Upper lobe of left lung (tissue), 4 donors: ENCODE results near the gene CACNA1A.

ENCODE experiments used
- EP300 ChIP-seq, 4 donors: sonication (generic); formaldehyde crosslinking; IDR thresholded peaks; one replicate each; pipeline ENCODE4 v1.5.1; 2017; ENCODE audit warnings: antibody characterized with exemption in 4 of 4, control low read depth in 2 of 4
- TF ChIP-seq, protein P1 (sequence below), 6 experiments: fragments of 450-650 bp in 4 of 6; fragments of 200-600 bp in 2 of 6; sonication (generic) in 2 of 6; IDR thresholded peaks; one replicate each; pipeline ENCODE4 v1.5.1; 2016 to 2019; ENCODE audit warnings: antibody characterized with exemption in 6 of 6

DNA sequence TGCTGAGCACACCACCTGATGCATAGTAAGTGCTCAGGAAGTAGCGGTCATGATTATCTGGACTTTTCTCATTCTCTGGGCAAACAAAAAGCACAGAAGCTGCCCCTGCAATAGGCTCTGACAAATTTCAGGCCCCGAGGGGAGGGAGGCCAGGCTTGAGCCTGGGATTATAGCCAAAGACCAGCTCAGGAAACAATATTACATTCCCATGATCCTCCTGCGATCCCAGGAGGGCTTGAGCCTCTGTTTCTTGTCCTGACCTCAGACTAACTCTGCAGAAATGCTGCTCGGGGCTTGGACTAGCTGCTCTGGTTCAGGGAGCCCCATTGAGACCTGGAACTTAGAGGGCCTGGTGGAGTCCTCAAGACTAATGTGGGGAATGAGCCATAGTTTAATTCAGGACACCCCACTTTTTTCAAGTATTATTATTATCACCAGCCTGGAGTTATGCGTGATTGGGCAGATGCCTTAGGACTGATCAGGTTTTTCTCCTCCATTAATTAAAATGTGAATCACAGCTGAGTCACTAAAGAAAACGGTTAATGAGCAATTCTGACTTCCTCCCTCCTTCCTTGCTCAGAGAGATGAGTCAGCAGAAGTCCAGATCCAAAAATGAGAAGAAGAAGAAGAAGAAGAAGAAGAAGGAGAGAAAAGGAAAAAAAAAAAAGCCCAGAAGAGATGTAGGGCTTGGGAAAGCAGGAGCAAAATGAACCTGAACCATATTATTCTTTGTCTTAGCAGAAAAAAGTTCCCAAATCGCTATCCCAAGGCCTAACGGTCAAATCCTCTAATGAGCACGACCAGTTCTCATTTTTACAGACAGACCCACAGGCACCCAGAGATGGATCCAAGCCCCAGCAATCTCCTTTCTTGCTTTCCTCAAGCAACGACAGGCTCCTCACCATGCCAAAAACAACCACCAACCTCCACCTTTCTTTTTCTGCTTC is 107.2 kb downstream of the CACNA1A start:
- TF ChIP-seq, protein P1, sequence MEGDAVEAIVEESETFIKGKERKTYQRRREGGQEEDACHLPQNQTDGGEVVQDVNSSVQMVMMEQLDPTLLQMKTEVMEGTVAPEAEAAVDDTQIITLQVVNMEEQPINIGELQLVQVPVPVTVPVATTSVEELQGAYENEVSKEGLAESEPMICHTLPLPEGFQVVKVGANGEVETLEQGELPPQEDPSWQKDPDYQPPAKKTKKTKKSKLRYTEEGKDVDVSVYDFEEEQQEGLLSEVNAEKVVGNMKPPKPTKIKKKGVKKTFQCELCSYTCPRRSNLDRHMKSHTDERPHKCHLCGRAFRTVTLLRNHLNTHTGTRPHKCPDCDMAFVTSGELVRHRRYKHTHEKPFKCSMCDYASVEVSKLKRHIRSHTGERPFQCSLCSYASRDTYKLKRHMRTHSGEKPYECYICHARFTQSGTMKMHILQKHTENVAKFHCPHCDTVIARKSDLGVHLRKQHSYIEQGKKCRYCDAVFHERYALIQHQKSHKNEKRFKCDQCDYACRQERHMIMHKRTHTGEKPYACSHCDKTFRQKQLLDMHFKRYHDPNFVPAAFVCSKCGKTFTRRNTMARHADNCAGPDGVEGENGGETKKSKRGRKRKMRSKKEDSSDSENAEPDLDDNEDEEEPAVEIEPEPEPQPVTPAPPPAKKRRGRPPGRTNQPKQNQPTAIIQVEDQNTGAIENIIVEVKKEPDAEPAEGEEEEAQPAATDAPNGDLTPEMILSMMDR (IDR thresholded peaks at IDR 0.05) = no peak
- no peak for TF ChIP-seq EP300 (IDR thresholded peaks at IDR 0.05)
